GM10248 (cell line): ENCODE results near the gene WDR93.

Source experiments
- CTCF ChIA-PET: fragments of 300-600 bp; sonication (Branson Sonifier 250); formaldehyde crosslinking; extraction: SDS; loops from one replicate; lab custom pipeline; 2021; ENCODE audit warnings: antibody characterized with exemption; lab: Yijun Ruan, JAX
- POLR2A ChIA-PET: fragments of 350-650 bp; sonication (Branson Sonifier 250); formaldehyde crosslinking; extraction: SDS; loops from one replicate; lab custom pipeline; 2020; ENCODE audit warnings: antibody characterized with exemption; lab: Yijun Ruan, JAX
- DNase-seq: peaks from one replicate; pipeline ENCODE4 v3.0.0; 2012; ENCODE audit errors: extremely low spot score
- CTCF ChIP-seq: IDR thresholded peaks from 2 replicates; pipeline ENCODE4 v1.5.1; 2012; ENCODE audit warnings: mild to moderate bottlenecking, low read depth; ENCODE audit errors: extremely low read depth, missing control alignments, control extremely low read depth

The WDR93 gene

DNA sequence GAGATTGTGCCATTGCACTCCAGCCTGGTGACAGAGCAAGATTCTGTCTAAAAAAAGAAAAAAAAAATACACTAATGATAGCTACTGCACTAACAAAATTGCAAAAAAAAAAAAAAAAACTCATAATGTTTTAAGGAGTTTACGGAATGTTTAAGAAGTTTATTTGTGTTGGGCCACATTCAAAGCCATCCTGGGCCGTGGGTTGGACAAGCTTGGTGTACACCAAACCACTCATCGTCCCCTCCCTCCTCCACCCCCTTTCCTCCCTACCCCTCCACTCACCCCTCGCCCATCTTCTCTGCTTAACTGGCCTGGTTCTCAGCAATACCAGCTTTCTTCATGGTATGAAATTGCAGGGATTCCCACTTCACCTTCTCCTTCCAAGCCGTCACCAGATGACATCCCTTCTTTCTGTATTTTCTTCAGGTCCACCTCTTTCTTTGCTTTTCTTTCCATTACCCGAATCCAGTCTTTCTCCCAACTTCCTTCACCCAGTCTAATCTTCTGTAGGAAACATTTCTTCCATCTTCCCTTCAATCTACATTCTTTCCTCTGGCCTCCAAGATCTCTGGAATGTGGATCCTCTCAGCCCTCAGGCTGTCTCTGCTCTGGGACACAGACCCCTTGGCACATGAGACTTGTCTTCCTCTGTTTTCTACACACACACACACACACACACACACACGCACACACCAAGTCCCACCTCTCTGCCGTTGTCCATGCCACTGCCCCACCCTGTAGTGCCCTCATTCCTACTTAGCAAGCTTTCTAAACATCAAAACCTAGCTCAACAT is 63.9 kb downstream of the WDR93 start:
- TF ChIP-seq CTCF = no peak
- no peak for DNase-seq
- ChIA-PET CTCF (interaction anchor here (1.0 to 6.1 kb wide), 10 partner anchors 12 to 349 kb away, joined by 3 to 45 read pairs (median 4); no protein-coding TSS in a partner anchor), POLR2A (interaction anchor here (1.0 kb wide), 1 partner anchor 13 kb away, joined by 7 read pairs; no protein-coding TSS in a partner anchor)

GRCh38 chr15:89755701-89756100 is 65.1 kb downstream of the WDR93 start:
- DNase-seq = no peak
- no peak for TF ChIP-seq CTCF
- ChIA-PET POLR2A (no interaction called here), CTCF (interaction anchor here (1.1 to 1.9 kb wide), 6 partner anchors 13 to 132 kb away, joined by 3 to 9 read pairs (median 4); no protein-coding TSS in a partner anchor)

GRCh38 chr15:89756897-89757296 is 66.3 kb downstream of the WDR93 start:
- no peak for TF ChIP-seq CTCF
- no peak for DNase-seq
- ChIA-PET CTCF (interaction anchor here (1.5 to 7.9 kb wide), 2 partner anchors 17 to 118 kb away, joined by 4 to 178 read pairs; no protein-coding TSS in a partner anchor), POLR2A (interaction anchor here (0.6 kb wide), 1 partner anchor 642 kb away, joined by 7 read pairs; no protein-coding TSS in a partner anchor)

DNA sequence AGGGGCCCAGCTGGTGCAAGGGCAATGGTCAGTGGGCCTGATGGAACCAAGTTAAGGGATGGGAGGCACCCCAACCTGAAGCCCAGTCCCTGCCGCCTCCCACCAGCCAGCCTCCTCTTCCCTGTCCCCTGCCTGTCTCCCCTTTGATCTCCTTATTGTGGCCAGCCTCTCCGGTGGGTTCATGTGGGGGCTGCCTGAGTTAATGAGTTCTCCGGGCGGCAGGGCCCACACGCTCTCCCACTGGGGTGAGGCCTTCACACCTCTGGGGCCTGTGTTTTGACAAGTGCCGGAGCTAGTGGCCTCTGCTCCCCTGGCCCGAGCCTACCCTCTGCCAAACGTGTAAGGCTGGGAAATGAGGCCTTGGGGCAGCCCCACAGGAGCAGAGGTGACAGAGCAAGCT is 67.7 kb downstream of the WDR93 start:
- no peak for TF ChIP-seq CTCF
- ChIA-PET POLR2A (no interaction called here), CTCF (interaction anchor here (1.8 to 7.9 kb wide), 3 partner anchors 40 to 130 kb away, joined by 5 to 178 read pairs (median 60); no protein-coding TSS in a partner anchor)
- DNase-seq = no peak

DNA sequence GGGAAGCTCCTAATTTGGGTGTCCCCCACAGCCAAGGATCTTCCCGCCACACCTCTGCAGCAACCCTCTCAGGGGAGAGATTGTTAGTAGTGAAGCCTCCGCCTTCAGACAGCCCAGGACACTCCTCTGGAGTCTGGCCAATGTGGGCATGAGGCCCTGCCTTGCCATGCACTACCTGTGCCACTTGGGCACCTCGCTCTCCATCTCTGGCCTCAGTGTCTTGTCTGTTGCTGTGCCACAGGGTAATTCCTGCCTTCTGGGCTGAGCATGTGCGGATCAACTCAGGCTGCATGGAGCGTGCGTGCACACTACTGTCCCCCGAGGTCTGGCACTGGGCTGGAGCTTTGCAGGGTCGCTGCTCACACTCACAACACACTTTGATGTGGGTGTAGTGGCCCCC is 68.4 kb downstream of the WDR93 start:
- DNase-seq = no peak
- CTCF ChIA-PET = interaction anchor here (1.8 to 7.9 kb wide), 5 partner anchors 13 to 130 kb away, joined by 5 to 178 read pairs (median 60); partner anchors contain the start of gene MESP2
- POLR2A ChIA-PET = no interaction called here
- no peak for TF ChIP-seq CTCF

- DNase-seq = no peak
- TF ChIP-seq CTCF = no peak
- ChIA-PET POLR2A (no interaction called here), CTCF (interaction anchor here (1.1 to 7.9 kb wide), 22 partner anchors 9 to 327 kb away, joined by 3 to 178 read pairs (median 9); partner anchors contain the start of genes AP3S2, MESP1 and MESP2)
Observed at GRCh38 chr15:89759835-89760234, 69.2 kb downstream of the WDR93 start.
